PFSK-1 (cell line): Measurements from ENCODE around the gene FUT8.

Experiments
- FOXP2 ChIP-seq: optimal IDR thresholded peaks from 2 replicates; pipeline ENCODE3; 2011; ENCODE audit warnings: borderline replicate concordance, control low read depth, inconsistent platforms; ENCODE audit not compliant: insufficient read depth; ENCODE audit errors: extremely low read length, extremely low read depth
- POLR2AphosphoS5 ChIP-seq: IDR thresholded peaks from 2 replicates; pipeline ENCODE4 v1.6.1; 2012; ENCODE audit warnings: low read depth, mild to moderate bottlenecking, control low read depth, low read length, moderate library complexity
- SIN3A ChIP-seq: IDR thresholded peaks from 2 replicates; pipeline ENCODE4 v1.6.1; 2012; ENCODE audit warnings: mild to moderate bottlenecking, low read length, moderate library complexity, borderline replicate concordance; ENCODE audit not compliant: insufficient read depth
- TAF1 ChIP-seq: IDR thresholded peaks from 2 replicates; pipeline ENCODE4 v1.6.1; 2012; ENCODE audit warnings: low read length, control low read depth, borderline replicate concordance; ENCODE audit not compliant: insufficient read depth

GRCh38 chr14:65581799-65582198 is 169.3 kb downstream of the FUT8 start:
- TF ChIP-seq FOXP2 (no peak), TAF1 (no peak), POLR2AphosphoS5 (no peak), SIN3A (no peak)
